Mesenteric fat pad (tissue), 1 donor: ENCODE data around the gene FEN1. TPM values are rescaled to one million over a fixed set of nuclear protein-coding genes. Genes with fewer than 3 reads are reported as not detected.

ENCODE experiments used
- DNase-seq: peaks from one replicate; pipeline ENCODE4 v3.0.0-alpha.2; 2020; ENCODE audit warnings: low spot score
- total RNA-seq: library from RNA; stranded (reverse); fragmentation: NEBNext Ultra II Directional; extraction: Animal tissue kit (Norgen Biotek cat#: 25700); gene quantifications from one replicate; pipeline ENCODE4 v1.2.1, GENCODE V29; 2021
- donor health status: DM: yes; HTN: yes; CAD: no.

Gene FEN1
- total RNA-seq, 1 donor from 2014 or later, result 8.0 TPM

DNA sequence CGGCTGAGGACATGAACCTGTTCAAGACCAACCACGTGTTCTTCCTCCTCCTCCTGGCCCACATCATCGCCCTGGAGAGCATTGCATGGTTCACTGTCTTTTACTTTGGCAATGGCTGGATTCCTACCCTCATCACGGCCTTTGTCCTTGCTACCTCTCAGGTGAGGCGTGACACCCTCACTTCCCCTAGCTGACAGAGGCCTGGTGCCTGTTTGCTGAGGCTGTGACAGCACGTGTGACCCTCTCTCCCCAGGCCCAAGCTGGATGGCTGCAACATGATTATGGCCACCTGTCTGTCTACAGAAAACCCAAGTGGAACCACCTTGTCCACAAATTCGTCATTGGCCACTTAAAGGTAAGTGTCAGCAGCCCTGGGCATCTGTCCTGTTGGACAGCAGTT lies 47.7 kb downstream of the FEN1 start:
- no peak for DNase-seq

DNA sequence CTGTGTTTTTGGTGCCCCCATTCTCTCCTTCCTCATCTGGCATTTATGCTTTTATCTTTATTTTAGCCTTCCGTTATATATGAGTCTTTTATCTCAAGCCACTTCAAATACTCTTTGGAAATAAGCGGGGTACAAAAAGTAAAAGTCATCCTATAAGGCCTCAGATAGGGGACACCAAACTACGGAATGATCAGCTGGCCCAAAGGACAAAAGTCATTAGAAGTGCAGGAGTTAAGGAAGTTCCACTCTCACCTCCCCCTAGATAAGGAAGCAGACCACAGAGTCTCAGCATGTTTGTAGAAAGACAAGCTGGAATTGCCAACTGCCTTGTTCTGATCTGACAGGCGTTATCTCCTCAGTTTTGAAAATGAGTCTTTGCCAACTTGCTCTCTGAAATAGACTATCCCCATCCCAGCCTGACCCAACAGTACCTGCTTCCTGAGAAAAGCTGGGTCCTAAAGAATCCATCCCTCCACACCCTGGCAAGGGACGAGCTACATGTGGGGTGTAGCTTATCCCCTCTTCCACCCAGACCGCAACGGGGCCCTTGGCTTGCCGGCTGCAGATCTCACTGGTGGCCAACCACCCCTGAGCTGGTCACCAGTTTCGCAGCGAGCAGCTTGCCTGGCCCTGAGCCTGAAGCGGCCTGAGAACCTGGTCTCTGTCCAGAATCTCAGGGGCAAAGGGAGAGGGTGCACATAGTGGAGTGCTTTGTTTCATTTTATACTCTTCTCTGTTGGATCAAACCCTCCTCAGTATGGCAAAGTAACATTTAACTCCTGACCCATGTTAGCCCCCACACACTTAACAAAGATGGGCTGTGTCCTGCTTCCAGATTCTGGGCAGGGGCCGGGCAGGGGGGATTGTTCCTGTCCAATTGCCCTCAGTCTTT lies 49.2 kb downstream of the FEN1 start:
- no peak for DNase-seq

DNA sequence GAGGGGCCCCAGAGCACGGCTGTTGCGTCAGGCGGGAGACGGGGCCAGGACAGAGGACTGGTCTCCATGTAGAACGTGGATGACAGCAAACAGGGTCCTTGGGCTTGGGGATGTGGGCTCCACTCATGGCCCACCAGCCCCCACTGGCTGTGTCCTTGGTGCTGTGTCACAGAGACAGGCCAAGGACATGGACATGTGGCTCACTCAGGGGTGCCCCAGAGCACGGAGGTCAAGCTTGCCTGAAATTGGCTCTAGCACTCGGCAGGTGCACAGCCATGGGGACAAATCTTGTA lies 49.8 kb downstream of the FEN1 start:
- no peak for DNase-seq

DNA sequence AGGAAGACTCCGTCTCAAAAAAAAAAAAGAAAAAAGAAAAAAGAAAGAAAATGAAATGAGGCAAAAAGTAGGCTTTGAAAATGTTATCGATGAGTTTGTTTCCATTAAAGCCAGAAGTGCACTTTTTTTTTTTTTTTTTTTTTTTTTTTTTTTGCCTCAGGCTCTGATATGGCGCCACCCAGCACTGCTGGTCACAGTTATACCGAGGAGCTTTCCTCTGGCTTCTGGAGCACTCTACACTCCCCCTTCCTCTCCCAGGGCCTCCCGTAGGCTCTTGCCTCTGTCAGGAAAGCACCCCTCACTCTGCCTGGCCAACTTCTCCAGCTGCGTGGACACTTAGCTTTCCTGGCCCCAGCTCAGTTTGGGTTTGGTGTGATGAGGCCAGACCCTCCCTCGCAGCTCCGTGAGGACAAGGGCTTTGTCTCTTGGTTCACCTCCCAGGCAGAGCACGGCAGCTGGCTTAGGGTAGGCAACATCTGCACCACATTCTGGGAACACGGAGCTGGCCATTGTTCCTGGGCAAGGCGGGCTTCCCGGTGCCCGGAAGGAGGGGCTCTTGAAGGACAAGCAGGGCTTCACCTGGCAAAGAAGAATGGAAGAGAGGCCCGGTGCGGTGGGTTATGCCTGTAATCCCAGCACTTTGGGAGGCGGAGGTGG lies 52.3 kb downstream of the FEN1 start:
- no peak for DNase-seq

DNA sequence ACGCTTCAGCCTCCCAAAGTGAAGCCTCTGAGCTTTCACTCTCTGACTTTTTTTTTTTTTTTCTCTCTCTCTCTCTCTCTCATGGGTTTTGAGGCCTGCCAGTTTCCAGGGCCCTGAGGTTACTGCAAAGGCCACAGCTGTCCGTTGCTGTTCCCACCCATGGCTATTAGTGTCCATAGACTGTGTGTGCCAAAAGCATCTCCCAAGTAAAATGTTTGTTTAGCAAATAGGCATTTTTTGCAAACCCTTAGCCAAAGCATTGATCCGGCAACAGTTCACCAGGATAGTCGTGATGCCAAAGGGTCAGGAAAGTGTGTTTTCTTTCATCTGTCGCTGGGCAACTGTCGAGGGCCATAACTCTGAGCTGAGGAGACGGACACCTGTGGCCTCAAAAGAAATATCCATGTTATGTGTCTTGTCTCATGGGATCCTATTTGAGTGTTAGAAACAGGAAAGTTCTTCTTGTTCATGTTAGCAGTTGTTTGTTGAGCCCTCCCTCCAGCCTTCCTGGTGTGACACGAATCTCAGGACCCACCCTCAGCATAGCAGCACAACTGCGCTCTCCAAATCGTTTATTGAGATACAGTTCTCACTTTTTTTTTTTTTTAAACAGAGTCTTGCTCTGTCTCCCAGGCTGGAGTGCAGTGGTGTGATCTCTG lies 53.8 kb downstream of the FEN1 start:
- DNase-seq, result no peak

Other genes starting within 250 kb of the FEN1 start
- gene SYT7, start 211.8 kb upstream of the FEN1 start, total RNA-seq, result 2.4 TPM
- gene DAGLA, start 112.5 kb upstream of the FEN1 start, total RNA-seq, result 3.3 TPM
- gene MYRF, start 40.3 kb upstream of the FEN1 start, total RNA-seq, result 0.42 TPM
- 80.8 TPM for gene TMEM258, start 312 bp upstream of the FEN1 start, total RNA-seq
- 36.3 TPM for gene FADS1, start 24.1 kb downstream of the FEN1 start, total RNA-seq
- 28.1 TPM for gene FADS2, start 35.4 kb downstream of the FEN1 start, total RNA-seq
- 387 TPM for gene FADS3, start 98.6 kb downstream of the FEN1 start, total RNA-seq
- 36.5 TPM for gene RAB3IL1, start 124.7 kb downstream of the FEN1 start, total RNA-seq
- 13.2 TPM for gene BEST1, start 157.4 kb downstream of the FEN1 start, total RNA-seq
- 7,690 TPM for gene FTH1, start 174.7 kb downstream of the FEN1 start, total RNA-seq